H4 (cell line): ENCODE results near the gene TMF1. TPM values are rescaled to one million over a fixed set of nuclear protein-coding genes. Genes with fewer than 3 reads are reported as not detected.

Experiments used
- DNase-seq: peaks from one replicate; pipeline ENCODE4 v3.0.0-alpha.2; 2015; ENCODE audit warnings: low spot score
- total RNA-seq: library from RNA; depleted of rRNA; stranded (reverse); fragments of >200 nt; shearing (Covaris generic); gene quantifications from 2 replicates; pipeline ENCODE4 v1.2.3, GENCODE V29; 2014; rRNA removed

The TMF1 gene
- total RNA-seq, 1 experiment from 2014 or later = 8.6 TPM

DNA sequence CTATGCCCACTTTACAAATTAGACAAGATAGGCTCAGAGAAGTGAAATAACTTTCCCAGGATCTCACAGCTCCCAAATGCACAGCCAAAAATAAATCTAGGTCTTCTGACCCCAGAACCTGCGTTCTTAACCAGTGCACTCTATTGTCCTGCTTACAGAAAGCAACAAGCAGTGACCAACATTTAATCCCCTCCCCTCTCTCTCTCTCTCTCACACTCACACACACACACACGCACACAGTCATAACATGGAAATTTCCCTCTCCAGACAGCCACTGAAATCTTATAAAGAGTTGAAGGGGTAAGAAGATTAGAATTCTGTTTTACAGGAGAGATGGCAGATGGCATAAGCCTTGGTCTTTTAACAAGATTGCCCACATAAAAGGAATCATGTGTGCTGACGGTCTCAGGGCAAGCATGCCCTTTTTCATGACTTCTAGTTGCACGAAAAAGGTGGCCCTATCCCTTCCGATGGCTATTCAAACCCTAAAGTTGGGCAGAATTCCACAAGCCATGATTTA, 68.1 kb downstream of the TMF1 start:
- no peak for DNase-seq

DNA sequence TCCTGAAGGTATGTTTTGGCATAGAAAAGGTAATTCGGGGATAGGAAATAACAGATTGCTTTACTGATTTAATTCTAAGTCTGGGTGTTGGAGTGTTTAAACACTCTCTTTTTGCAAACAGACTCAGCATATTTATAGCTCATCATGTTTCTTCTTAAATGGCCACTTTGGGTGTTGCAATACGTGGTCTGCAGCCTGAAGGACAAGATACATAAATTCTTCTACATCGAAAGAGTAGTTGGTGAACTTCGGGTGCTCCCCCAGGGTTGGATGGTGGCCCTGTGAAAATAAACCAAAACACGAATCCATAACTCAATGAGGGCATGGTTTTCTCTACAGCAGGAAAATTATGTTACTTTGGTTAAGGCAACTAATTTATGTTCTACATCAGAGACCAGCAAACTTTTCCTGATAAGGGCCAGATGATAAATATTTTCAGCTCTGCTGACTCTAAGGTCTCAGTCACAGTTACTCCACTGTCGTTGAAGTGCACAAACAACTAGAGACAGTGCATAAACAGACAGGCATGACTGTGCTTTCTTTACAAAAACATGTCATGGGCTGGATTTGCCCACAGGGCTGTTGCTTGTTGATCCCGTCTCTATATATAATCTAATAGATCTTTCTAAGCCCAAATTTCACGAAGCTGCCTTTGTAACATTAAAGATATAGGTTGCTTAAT, 74.5 kb downstream of the TMF1 start:
- DNase-seq = no peak

GRCh38 chr3:68974711-68975110, 77.4 kb downstream of the TMF1 start:
- no peak for DNase-seq

GRCh38 chr3:68973639-68974038, 78.5 kb downstream of the TMF1 start:
- DNase-seq = no peak

DNA sequence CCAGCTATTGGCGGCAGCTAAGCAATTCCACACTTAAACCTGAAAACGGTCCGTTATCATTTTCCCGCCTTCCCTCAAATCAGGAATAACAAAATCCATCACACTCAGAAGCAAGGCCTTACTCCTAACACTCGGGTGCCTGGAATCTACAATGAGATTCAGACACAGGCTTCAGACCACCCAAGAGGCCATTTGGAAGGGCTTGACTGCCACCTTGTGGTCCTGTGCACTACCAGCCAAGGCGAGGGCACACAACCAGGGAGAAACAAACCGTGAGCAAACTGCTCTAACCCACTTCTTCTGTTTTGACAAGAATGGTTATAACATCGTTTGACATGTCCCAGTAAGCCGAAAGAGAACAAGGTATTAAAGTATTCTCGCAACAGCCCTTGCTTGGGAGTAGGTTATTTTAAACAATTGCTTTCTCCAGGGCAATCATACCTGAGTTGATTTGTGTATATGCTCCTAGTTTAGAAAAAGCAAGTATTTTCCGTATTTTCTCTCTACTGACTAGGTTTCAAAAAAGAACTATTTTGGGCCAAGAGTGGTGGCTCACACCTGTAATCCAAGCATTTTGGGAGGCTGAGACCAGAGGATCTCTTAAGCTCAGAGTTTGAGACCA, 79.7 kb downstream of the TMF1 start:
- DNase-seq = peak; percentile 57

Other genes starting within 250 kb of the TMF1 start
- not detected in 2 replicates for gene TAFA4, start 119.8 kb downstream of the TMF1 start, total RNA-seq
- gene EOGT, start 38.6 kb downstream of the TMF1 start, total RNA-seq = 11.5 and 14.2 TPM in 2 replicates
- 35.3 and 57.5 TPM in 2 replicates for gene UBA3, start 28.0 kb upstream of the TMF1 start, total RNA-seq
- gene ARL6IP5, start 32.6 kb upstream of the TMF1 start, total RNA-seq = 34.3 and 66.8 TPM in 2 replicates
- gene LMOD3, start 70.3 kb upstream of the TMF1 start, total RNA-seq = not detected in 2 replicates